ENCODE measurements around the gene TLE7. TPM values are rescaled to one million over a fixed set of nuclear protein-coding genes. Genes with fewer than 3 reads are reported as not detected.
A peak's percentile ranks its signal among the peaks of the same experiment; 100 is the strongest.

Gene TLE7
- total and polyA plus RNA-seq, 4 donors: not detected

GRCh38 chr16:71424626-71425025 lies 17.2 kb downstream of the TLE7 start:
- 83% methylated on average over 3 of the region's 6 CpGs for WGBS (ENCODE audit: insufficient coverage)

DNA sequence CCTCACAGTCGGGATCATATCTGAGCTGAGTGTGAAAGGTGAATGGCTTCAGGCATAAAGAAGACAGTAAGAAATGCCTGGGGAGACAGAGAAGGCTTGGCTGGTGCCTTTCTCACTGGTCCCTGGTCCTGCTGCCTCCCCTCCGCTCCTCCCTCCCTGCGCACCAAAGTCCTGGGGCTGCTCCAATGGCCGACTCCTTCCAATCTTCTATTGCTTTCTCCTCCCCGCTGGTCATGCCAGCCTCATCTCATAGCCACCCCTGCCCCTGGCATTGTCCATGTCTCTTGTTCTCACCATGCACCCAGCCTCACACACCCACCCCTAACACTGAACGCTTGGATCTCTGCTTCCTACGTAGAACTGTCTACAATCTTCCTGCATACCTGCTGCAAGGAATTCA lies 18.0 kb downstream of the TLE7 start:
- Histone ChIP-seq H3K4me1 (ENCODE audit: control insufficient read depth, insufficient read depth, low read length) (peaks cover 3% of the 10 kb centered on the region), H3K36me3 (ENCODE audit: control insufficient read depth, insufficient read depth, low read length) (no peaks in the 10 kb centered on the region), H3K9me3 (ENCODE audit: control insufficient read depth, insufficient read depth, low read length) (no peaks in the 10 kb centered on the region), H3K27ac (ENCODE audit: low read depth, low read length) (no peak overlapping the region), H3K27me3 (ENCODE audit: control insufficient read depth, insufficient read depth, low read length) (peaks cover 22% of the 10 kb centered on the region), H3K4me3 (ENCODE audit: low read depth, low read length) (no peak overlapping the region)
- 96% methylated on average over 6 of the region's 7 CpGs for WGBS (ENCODE audit: insufficient coverage)
- DNase-seq (ENCODE audit: low read depth in 4 of 6, low spot score in 6 of 6): no peak

More at GRCh38 chr16:71424626-71425025, 17.2 kb downstream of the TLE7 start:
- Histone ChIP-seq H3K4me3 (ENCODE audit: low read depth, low read length) (no peak overlapping the region), H3K27me3 (ENCODE audit: control insufficient read depth, insufficient read depth, low read length) (peaks cover 23% of the 10 kb centered on the region), H3K27ac (ENCODE audit: low read depth, low read length) (no peak overlapping the region), H3K36me3 (ENCODE audit: control insufficient read depth, insufficient read depth, low read length) (no peaks in the 10 kb centered on the region), H3K4me1 (ENCODE audit: control insufficient read depth, insufficient read depth, low read length) (peaks cover 3% of the 10 kb centered on the region), H3K9me3 (ENCODE audit: control insufficient read depth, insufficient read depth, low read length) (no peaks in the 10 kb centered on the region)
- DNase-seq (ENCODE audit: low read depth in 4 of 6, low spot score in 6 of 6): no peak

- Histone ChIP-seq H3K9me3 (ENCODE audit: control insufficient read depth, insufficient read depth, low read length) (no peaks in the 10 kb centered on the region), H3K4me3 (ENCODE audit: low read depth, low read length) (no peak overlapping the region), H3K4me1 (ENCODE audit: control insufficient read depth, insufficient read depth, low read length) (peaks cover 3% of the 10 kb centered on the region), H3K36me3 (ENCODE audit: control insufficient read depth, insufficient read depth, low read length) (no peaks in the 10 kb centered on the region), H3K27me3 (ENCODE audit: control insufficient read depth, insufficient read depth, low read length) (peaks cover 21% of the 10 kb centered on the region), H3K27ac (ENCODE audit: low read depth, low read length) (no peak overlapping the region)
- 100% methylated on average over 1 of the region's 2 CpGs for WGBS (ENCODE audit: insufficient coverage)
- no peak for DNase-seq (ENCODE audit: low read depth in 4 of 6, low spot score in 6 of 6)
These were observed 18.8 kb downstream of the TLE7 start for GRCh38 chr16:71423016-71423415.

DNA sequence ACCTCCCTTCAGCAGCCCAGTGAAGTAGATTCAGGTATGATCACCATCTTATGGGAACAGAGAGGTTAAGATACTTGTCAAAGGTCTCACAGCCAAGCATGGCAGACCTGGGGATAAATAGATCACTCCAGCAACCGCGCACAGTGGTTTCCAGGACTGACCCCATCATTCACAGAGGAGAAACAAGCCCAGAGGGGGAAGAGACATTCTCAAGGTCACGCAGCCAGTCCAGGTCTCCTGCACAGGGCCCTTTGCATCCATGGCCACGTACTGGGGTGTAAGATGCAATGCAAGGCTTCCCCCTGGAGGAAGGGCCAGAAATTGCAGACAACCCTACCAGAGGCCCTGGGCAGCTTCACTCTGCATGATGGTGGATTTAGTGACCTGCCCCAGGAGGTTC lies 19.9 kb downstream of the TLE7 start:
- Histone ChIP-seq H3K4me3 (ENCODE audit: low read depth, low read length) (no peak overlapping the region), H3K27me3 (ENCODE audit: control insufficient read depth, insufficient read depth, low read length) (peaks cover 17% of the 10 kb centered on the region), H3K9me3 (ENCODE audit: control insufficient read depth, insufficient read depth, low read length) (no peaks in the 10 kb centered on the region), H3K36me3 (ENCODE audit: control insufficient read depth, insufficient read depth, low read length) (no peaks in the 10 kb centered on the region), H3K27ac (ENCODE audit: low read depth, low read length) (no peak overlapping the region), H3K4me1 (ENCODE audit: control insufficient read depth, insufficient read depth, low read length) (peaks cover 3% of the 10 kb centered on the region)
- no peak for DNase-seq (ENCODE audit: low read depth in 4 of 6, low spot score in 6 of 6)
- WGBS (ENCODE audit: insufficient coverage): 53% methylated on average over 3 of the region's 4 CpGs

- no peak overlapping the region for H3K4me3 ChIP-seq (ENCODE audit: low read depth, low read length)
- DNase-seq (ENCODE audit: low read depth in 4 of 6, low spot score in 6 of 6): no peak
- H3K27ac ChIP-seq (ENCODE audit: low read depth, low read length): no peak overlapping the region
- no peaks in the 10 kb centered on the region for H3K9me3 ChIP-seq (ENCODE audit: control insufficient read depth, insufficient read depth, low read length)
- H3K36me3 ChIP-seq (ENCODE audit: control insufficient read depth, insufficient read depth, low read length): no peaks in the 10 kb centered on the region
- peaks cover 7% of the 10 kb centered on the region for H3K4me1 ChIP-seq (ENCODE audit: control insufficient read depth, insufficient read depth, low read length)
- peaks cover 7% of the 10 kb centered on the region for H3K27me3 ChIP-seq (ENCODE audit: control insufficient read depth, insufficient read depth, low read length)
- 93% methylated on average over 3 of the region's 5 CpGs for WGBS (ENCODE audit: insufficient coverage)
These were observed 27.8 kb downstream of the TLE7 start for GRCh38 chr16:71414038-71414437.

- WGBS (ENCODE audit: insufficient coverage): 76% methylated on average over 2 of the region's 4 CpGs
- Histone ChIP-seq H3K27ac (ENCODE audit: low read depth, low read length) (no peak overlapping the region), H3K4me3 (ENCODE audit: low read depth, low read length) (no peak overlapping the region), H3K4me1 (ENCODE audit: control insufficient read depth, insufficient read depth, low read length) (peaks cover 7% of the 10 kb centered on the region), H3K27me3 (ENCODE audit: control insufficient read depth, insufficient read depth, low read length) (peaks cover 9% of the 10 kb centered on the region), H3K36me3 (ENCODE audit: control insufficient read depth, insufficient read depth, low read length) (no peaks in the 10 kb centered on the region), H3K9me3 (ENCODE audit: control insufficient read depth, insufficient read depth, low read length) (no peaks in the 10 kb centered on the region)
- no peak for DNase-seq (ENCODE audit: low read depth in 4 of 6, low spot score in 6 of 6)
These were observed 28.5 kb downstream of the TLE7 start for GRCh38 chr16:71413341-71413740.

DNA sequence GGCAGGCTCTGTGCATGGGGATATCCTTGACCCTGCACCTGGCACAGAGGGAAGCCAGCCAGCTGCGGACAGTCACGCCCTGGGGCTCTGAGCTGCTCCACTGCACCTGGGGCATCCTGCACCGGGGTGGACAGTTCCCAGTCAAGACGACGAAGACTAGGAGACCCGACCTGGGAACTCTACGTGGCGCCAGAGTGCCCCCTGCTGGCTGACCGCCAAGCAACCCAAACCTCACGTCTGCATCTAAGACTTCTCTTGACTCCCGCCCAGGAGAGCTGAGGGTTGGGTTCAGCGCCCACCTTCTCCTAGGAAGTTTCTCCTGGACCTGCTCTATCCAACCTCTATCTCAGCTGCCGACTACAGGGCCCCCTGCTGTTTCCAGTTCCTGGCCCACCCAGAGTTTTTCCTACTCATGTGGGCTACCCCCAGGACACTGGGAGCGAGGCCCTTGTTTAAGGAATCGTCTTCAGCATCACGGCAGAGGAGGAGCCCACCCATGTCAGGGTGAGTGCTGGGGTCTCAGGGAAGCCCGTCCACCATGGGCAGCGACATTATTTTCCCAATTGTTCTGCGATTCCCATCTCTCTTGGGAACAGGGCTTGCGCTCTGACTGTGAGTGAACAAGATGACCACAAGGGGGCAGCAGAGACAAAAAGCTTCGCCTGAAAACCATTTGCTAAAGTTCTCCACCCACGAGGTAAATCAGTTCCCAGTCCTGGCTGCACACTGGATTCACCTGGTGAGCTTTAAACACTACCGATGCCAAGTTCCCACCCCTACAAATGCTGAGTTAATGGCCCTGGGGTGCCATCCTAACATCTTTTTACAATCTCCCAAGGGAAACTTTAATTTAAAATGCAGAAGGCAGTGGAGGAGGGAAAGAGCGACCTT lies 29.3 kb downstream of the TLE7 start:
- Histone ChIP-seq H3K4me1 (ENCODE audit: control insufficient read depth, insufficient read depth, low read length) (peaks cover 7% of the 10 kb centered on the region), H3K36me3 (ENCODE audit: control insufficient read depth, insufficient read depth, low read length) (no peaks in the 10 kb centered on the region), H3K27me3 (ENCODE audit: control insufficient read depth, insufficient read depth, low read length) (peaks cover 9% of the 10 kb centered on the region), H3K27ac (ENCODE audit: low read depth, low read length) (no peak overlapping the region), H3K9me3 (ENCODE audit: control insufficient read depth, insufficient read depth, low read length) (no peaks in the 10 kb centered on the region), H3K4me3 (ENCODE audit: low read depth, low read length) (no peak overlapping the region)
- WGBS (ENCODE audit: insufficient coverage): 4% methylated on average over 20 of the region's 24 CpGs
- peak; percentile 57 to 94 (median 67) for DNase-seq (ENCODE audit: low read depth in 4 of 6, low spot score in 6 of 6)

GRCh38 chr16:71410146-71410545 lies 31.7 kb downstream of the TLE7 start:
- no peak for DNase-seq (ENCODE audit: low read depth in 4 of 6, low spot score in 6 of 6)
- no peak overlapping the region for H3K4me3 ChIP-seq (ENCODE audit: low read depth, low read length)
- H3K4me1 ChIP-seq (ENCODE audit: control insufficient read depth, insufficient read depth, low read length): peaks cover 7% of the 10 kb centered on the region
- H3K36me3 ChIP-seq (ENCODE audit: control insufficient read depth, insufficient read depth, low read length): no peaks in the 10 kb centered on the region
- WGBS (ENCODE audit: insufficient coverage): 92% methylated on average over 5 of the region's 5 CpGs
- H3K27me3 ChIP-seq (ENCODE audit: control insufficient read depth, insufficient read depth, low read length): peaks cover 9% of the 10 kb centered on the region
- H3K9me3 ChIP-seq (ENCODE audit: control insufficient read depth, insufficient read depth, low read length): no peaks in the 10 kb centered on the region
- H3K27ac ChIP-seq (ENCODE audit: low read depth, low read length): no peak overlapping the region

GRCh38 chr16:71409011-71409775 lies 32.7 kb downstream of the TLE7 start:
- H3K27ac ChIP-seq (ENCODE audit: low read depth, low read length): no peak overlapping the region
- 82% methylated on average over 16 of the region's 16 CpGs for WGBS (ENCODE audit: insufficient coverage)
- DNase-seq (ENCODE audit: low read depth in 4 of 6, low spot score in 6 of 6): no peak
- H3K27me3 ChIP-seq (ENCODE audit: control insufficient read depth, insufficient read depth, low read length): peaks cover 9% of the 10 kb centered on the region
- H3K4me3 ChIP-seq (ENCODE audit: low read depth, low read length): no peak overlapping the region
- H3K4me1 ChIP-seq (ENCODE audit: control insufficient read depth, insufficient read depth, low read length): peaks cover 7% of the 10 kb centered on the region
- no peaks in the 10 kb centered on the region for H3K36me3 ChIP-seq (ENCODE audit: control insufficient read depth, insufficient read depth, low read length)
- H3K9me3 ChIP-seq (ENCODE audit: control insufficient read depth, insufficient read depth, low read length): no peaks in the 10 kb centered on the region
